ENCODE results near the gene HSD11B1. TPM values are rescaled to one million over a fixed set of nuclear protein-coding genes. Genes with fewer than 3 reads are reported as not detected.

Gene HSD11B1
- total RNA-seq, 1 experiment from 2014 or later: not detected

DNA sequence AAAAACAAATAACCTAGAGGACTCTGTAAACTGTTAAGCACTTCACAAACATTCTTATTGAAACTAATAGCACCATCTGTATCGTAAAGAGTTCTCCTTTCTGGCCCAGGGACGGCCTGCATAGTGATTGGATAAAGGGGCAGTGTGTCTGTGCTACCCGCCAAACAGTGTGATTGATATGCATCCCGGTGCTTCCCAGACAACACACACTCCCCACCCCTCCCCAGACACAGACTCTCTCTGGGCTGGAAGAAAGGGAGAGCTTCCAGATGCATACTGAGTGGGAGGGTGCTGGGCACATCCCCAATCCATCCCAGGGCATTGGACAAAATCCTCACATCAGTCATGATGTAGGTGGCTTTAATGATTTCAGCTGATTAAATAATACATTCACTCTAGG, 3.7 kb downstream of the HSD11B1 start:
- H3K27me3 Mint-ChIP-seq (ENCODE audit: low read depth): no peaks in the 10 kb centered on the region
- ATAC-seq: peak; percentile 51; the same call in 1 of the 2 replicates
- no peaks in the 10 kb centered on the region for H3K9me3 Mint-ChIP-seq
- H3K27ac Mint-ChIP-seq: no peak overlapping the region
- ChIA-PET CTCF (interaction anchor here (1.3 kb wide), 1 partner anchor 139 kb away, joined by 4 read pairs; no protein-coding TSS in a partner anchor), POLR2A (interaction anchor here (0.6 kb wide), 1 partner anchor 1633 kb away, joined by 7 read pairs; no protein-coding TSS in a partner anchor)
- no peak for DNase-seq (ENCODE audit: low spot score)
- no peak overlapping the region for H3K4me3 Mint-ChIP-seq
- TF ChIP-seq NR2C2 (CRISPR knock-in tag; IDR thresholded peaks at IDR 0.05) (no peak), FOXP4 (CRISPR knock-in tag; IDR thresholded peaks at IDR 0.05) (no peak), NR3C1 (CRISPR knock-in tag; conservative IDR thresholded peaks at IDR 0.05; ENCODE audit: low read depth) (no peak), CBFB (CRISPR knock-in tag; IDR thresholded peaks at IDR 0.05; ENCODE audit: low read depth) (no peak)
- TF ChIP-seq, protein P1, sequence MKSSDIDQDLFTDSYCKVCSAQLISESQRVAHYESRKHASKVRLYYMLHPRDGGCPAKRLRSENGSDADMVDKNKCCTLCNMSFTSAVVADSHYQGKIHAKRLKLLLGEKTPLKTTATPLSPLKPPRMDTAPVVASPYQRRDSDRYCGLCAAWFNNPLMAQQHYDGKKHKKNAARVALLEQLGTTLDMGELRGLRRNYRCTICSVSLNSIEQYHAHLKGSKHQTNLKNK (CRISPR knock-in tag; IDR thresholded peaks at IDR 0.05): no peak
- H3K36me3 Mint-ChIP-seq: no peaks in the 10 kb centered on the region
- H3K4me1 Mint-ChIP-seq: peaks cover 14% of the 10 kb centered on the region

- Mint-ChIP-seq H3K27ac (no peak overlapping the region), H3K36me3 (no peaks in the 10 kb centered on the region), H3K4me1 (peaks cover 9% of the 10 kb centered on the region; the same call in 1 of the 2 replicates), H3K27me3 (ENCODE audit: low read depth) (no peaks in the 10 kb centered on the region), H3K4me3 (no peak overlapping the region), H3K9me3 (no peaks in the 10 kb centered on the region)
- DNase-seq (ENCODE audit: low spot score): no peak
- POLR2A ChIA-PET: no interaction called here
- CTCF ChIA-PET: no interaction called here
- TF ChIP-seq SMAD4 (CRISPR knock-in tag; IDR thresholded peaks at IDR 0.05): no peak
- no peak for TF ChIP-seq SP1 (CRISPR knock-in tag; conservative IDR thresholded peaks at IDR 0.05)
- no peak for TF ChIP-seq ZNF317 (CRISPR knock-in tag; IDR thresholded peaks at IDR 0.05; ENCODE audit: borderline replicate concordance, low read depth)
- TF ChIP-seq ZNF423 (CRISPR knock-in tag; IDR thresholded peaks at IDR 0.05): no peak
- no peak for TF ChIP-seq ZNF121 (CRISPR knock-in tag; IDR thresholded peaks at IDR 0.05)
- TF ChIP-seq, protein P2, sequence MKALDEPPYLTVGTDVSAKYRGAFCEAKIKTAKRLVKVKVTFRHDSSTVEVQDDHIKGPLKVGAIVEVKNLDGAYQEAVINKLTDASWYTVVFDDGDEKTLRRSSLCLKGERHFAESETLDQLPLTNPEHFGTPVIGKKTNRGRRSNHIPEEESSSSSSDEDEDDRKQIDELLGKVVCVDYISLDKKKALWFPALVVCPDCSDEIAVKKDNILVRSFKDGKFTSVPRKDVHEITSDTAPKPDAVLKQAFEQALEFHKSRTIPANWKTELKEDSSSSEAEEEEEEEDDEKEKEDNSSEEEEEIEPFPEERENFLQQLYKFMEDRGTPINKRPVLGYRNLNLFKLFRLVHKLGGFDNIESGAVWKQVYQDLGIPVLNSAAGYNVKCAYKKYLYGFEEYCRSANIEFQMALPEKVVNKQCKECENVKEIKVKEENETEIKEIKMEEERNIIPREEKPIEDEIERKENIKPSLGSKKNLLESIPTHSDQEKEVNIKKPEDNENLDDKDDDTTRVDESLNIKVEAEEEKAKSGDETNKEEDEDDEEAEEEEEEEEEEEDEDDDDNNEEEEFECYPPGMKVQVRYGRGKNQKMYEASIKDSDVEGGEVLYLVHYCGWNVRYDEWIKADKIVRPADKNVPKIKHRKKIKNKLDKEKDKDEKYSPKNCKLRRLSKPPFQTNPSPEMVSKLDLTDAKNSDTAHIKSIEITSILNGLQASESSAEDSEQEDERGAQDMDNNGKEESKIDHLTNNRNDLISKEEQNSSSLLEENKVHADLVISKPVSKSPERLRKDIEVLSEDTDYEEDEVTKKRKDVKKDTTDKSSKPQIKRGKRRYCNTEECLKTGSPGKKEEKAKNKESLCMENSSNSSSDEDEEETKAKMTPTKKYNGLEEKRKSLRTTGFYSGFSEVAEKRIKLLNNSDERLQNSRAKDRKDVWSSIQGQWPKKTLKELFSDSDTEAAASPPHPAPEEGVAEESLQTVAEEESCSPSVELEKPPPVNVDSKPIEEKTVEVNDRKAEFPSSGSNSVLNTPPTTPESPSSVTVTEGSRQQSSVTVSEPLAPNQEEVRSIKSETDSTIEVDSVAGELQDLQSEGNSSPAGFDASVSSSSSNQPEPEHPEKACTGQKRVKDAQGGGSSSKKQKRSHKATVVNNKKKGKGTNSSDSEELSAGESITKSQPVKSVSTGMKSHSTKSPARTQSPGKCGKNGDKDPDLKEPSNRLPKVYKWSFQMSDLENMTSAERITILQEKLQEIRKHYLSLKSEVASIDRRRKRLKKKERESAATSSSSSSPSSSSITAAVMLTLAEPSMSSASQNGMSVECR (CRISPR knock-in tag; IDR thresholded peaks at IDR 0.05; ENCODE audit: borderline replicate concordance): no peak
- no peak for TF ChIP-seq PREB (CRISPR knock-in tag; IDR thresholded peaks at IDR 0.05; ENCODE audit: borderline replicate concordance)
- no peak for TF ChIP-seq FOXP1 (CRISPR knock-in tag; IDR thresholded peaks at IDR 0.05; ENCODE audit: borderline replicate concordance)
- ATAC-seq: no peak
Measured at GRCh38 chr1:209710093-209710492, 5.4 kb downstream of the HSD11B1 start.

- ChIA-PET CTCF (interaction anchor here (1.3 kb wide), 1 partner anchor 135 kb away, joined by 5 read pairs; no protein-coding TSS in a partner anchor), POLR2A (no interaction called here)
- H3K4me3 Mint-ChIP-seq: no peak overlapping the region
- H3K4me1 Mint-ChIP-seq: peaks cover 9% of the 10 kb centered on the region; the same call in 1 of the 2 replicates
- H3K27me3 Mint-ChIP-seq (ENCODE audit: low read depth): peaks cover 3% of the 10 kb centered on the region; the same call in 1 of the 2 replicates
- H3K27ac Mint-ChIP-seq: no peak overlapping the region
- no peak for DNase-seq (ENCODE audit: low spot score)
- no peaks in the 10 kb centered on the region for H3K36me3 Mint-ChIP-seq
- no peak for ATAC-seq
- no peaks in the 10 kb centered on the region for H3K9me3 Mint-ChIP-seq
- TF ChIP-seq MXD4 (CRISPR knock-in tag; IDR thresholded peaks at IDR 0.05; ENCODE audit: borderline replicate concordance) (no peak), NFATC4 (CRISPR knock-in tag; IDR thresholded peaks at IDR 0.05) (no peak), ZBTB21 (CRISPR knock-in tag; IDR thresholded peaks at IDR 0.05; ENCODE audit: borderline replicate concordance) (no peak), ZNF671 (CRISPR knock-in tag; IDR thresholded peaks at IDR 0.05) (no peak), IRF1 (CRISPR knock-in tag; IDR thresholded peaks at IDR 0.05) (no peak), OVOL2 (CRISPR knock-in tag; IDR thresholded peaks at IDR 0.05; ENCODE audit: borderline replicate concordance) (no peak), PREB (CRISPR knock-in tag; IDR thresholded peaks at IDR 0.05; ENCODE audit: borderline replicate concordance) (no peak)
- TF ChIP-seq, protein P3, sequence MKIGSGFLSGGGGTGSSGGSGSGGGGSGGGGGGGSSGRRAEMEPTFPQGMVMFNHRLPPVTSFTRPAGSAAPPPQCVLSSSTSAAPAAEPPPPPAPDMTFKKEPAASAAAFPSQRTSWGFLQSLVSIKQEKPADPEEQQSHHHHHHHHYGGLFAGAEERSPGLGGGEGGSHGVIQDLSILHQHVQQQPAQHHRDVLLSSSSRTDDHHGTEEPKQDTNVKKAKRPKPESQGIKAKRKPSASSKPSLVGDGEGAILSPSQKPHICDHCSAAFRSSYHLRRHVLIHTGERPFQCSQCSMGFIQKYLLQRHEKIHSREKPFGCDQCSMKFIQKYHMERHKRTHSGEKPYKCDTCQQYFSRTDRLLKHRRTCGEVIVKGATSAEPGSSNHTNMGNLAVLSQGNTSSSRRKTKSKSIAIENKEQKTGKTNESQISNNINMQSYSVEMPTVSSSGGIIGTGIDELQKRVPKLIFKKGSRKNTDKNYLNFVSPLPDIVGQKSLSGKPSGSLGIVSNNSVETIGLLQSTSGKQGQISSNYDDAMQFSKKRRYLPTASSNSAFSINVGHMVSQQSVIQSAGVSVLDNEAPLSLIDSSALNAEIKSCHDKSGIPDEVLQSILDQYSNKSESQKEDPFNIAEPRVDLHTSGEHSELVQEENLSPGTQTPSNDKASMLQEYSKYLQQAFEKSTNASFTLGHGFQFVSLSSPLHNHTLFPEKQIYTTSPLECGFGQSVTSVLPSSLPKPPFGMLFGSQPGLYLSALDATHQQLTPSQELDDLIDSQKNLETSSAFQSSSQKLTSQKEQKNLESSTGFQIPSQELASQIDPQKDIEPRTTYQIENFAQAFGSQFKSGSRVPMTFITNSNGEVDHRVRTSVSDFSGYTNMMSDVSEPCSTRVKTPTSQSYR (CRISPR knock-in tag; IDR thresholded peaks at IDR 0.05): no peak
Measured at GRCh38 chr1:209710847-209711246, 6.2 kb downstream of the HSD11B1 start.
